K562 (cell line): ENCODE results near the gene IBA57. TPM values are rescaled to one million over a fixed set of nuclear protein-coding genes. Genes with fewer than 3 reads are reported as not detected.

Experiments
- ETV5 ChIP-seq: sonication (generic); formaldehyde crosslinking; IDR thresholded peaks from 2 replicates; pipeline ENCODE4 v1.4.0; 2020; ENCODE audit warnings: low read depth, mild to moderate bottlenecking, missing genetic modification reagents
- ETV6 ChIP-seq, 3 experiments: fragments of 150-350 bp in 1 of 3; sonication (generic) in 1 of 3; formaldehyde crosslinking in 1 of 3; IDR thresholded peaks; 2 replicates each; pipeline versions ENCODE4 v1.6.1 to v1.8.0; 2014 to 2022; ENCODE audit warnings: borderline replicate concordance in 2 of 3, low read depth in 2 of 3, antibody characterized with exemption in 1 of 3, low read length in 1 of 3, mild to moderate bottlenecking in 1 of 3, missing genetic modification reagents in 1 of 3
- KDM4B ChIP-seq, 2 experiments: fragments of 450-650 bp in 1 of 2; sonication (generic) in 1 of 2; IDR thresholded peaks; 2 replicates each; pipeline ENCODE4 v1.6.1; 2016 to 2017; ENCODE audit warnings: borderline replicate concordance in 2 of 2, antibody characterized with exemption in 1 of 2, low read depth in 1 of 2, mild to moderate bottlenecking in 1 of 2
- SRSF3 ChIP-seq: fragments of 200-400 bp; formaldehyde crosslinking; IDR thresholded peaks from 2 replicates; pipeline ENCODE4 v1.6.1; 2016; ENCODE audit warnings: mild to moderate bottlenecking, low read length, moderate library complexity; ENCODE audit not compliant: insufficient read depth
- TCF7 ChIP-seq: sonication (generic); IDR thresholded peaks from 2 replicates; pipeline ENCODE4 v1.6.1; 2016; ENCODE audit warnings: antibody characterized with exemption, borderline replicate concordance
- ZNF41 ChIP-seq: fragments of 250-450 bp; sonication (Bioruptor Pico); conservative IDR thresholded peaks from 2 replicates; pipeline ENCODE4 v1.4.0; 2020; ENCODE audit warnings: mild to moderate bottlenecking
- polyA plus RNA-seq, 8 experiments: library from polyadenylated mRNA; depleted of rRNA in 4 of 8; stranded (reverse) in 5 of 8; unstranded in 3 of 8; fragments of >200 nt; fragmentation: Nextera tagmentation in 2 of 8; fragmentation: Illumina TruSeq in 1 of 8; extraction: Ambion mirVana in 2 of 8; extraction: Trizol in 1 of 8; gene quantifications; 2 replicates each; pipeline versions ENCODE4 v1.2.1 to v1.2.3, GENCODE V29; 2011 to 2014; ENCODE audit warnings: inconsistent platforms in 1 of 8, missing spikeins in 1 of 8
- total RNA-seq, 7 experiments: library from RNA; depleted of rRNA in 6 of 7; stranded (reverse); fragments of >200 nt in 6 of 7; fragmentation: Illumina TruSeq in 2 of 7; extraction: Trizol in 2 of 7; gene quantifications; 2 replicates each; pipeline versions ENCODE4 v1.2.1 to v1.2.3, GENCODE V29; 2011 to 2021; ENCODE audit warnings: low replicate concordance in 1 of 7
- TF ChIP-seq, protein P1 (sequence below), 2 experiments: fragments of 200-800 bp in 1 of 2; sonication (Bioruptor generic) in 1 of 2; sonication (generic) in 1 of 2; formaldehyde crosslinking in 1 of 2; IDR thresholded peaks in 1 of 2; conservative IDR thresholded peaks in 1 of 2; 2 replicates each; pipeline versions ENCODE4 v1.5.0 to v1.6.1; 2016 to 2020; ENCODE audit warnings: missing compliant biosample characterization in 1 of 2, missing genetic modification characterization in 1 of 2, missing genetic modification reagents in 1 of 2
- TF ChIP-seq, protein P2 (sequence below): sonication (generic); IDR thresholded peaks from 2 replicates; pipeline ENCODE4 v1.6.1; 2016
- TF ChIP-seq, protein P3 (sequence below): fragments of 250-450 bp; sonication (Bioruptor Pico); IDR thresholded peaks from 2 replicates; pipeline ENCODE4 v1.5.0; 2021; ENCODE audit warnings: mild to moderate bottlenecking, borderline replicate concordance
- TF ChIP-seq, protein P4 (sequence below), 2 experiments: fragments of 150-350 bp in 1 of 2; IDR thresholded peaks; 2 replicates each; pipeline ENCODE4 v1.6.1; 2012 to 2016; ENCODE audit warnings: low read depth in 2 of 2, low read length in 2 of 2, mild to moderate bottlenecking in 1 of 2, moderate library complexity in 1 of 2
- TF ChIP-seq, protein P5 (sequence below): fragments of 250-450 bp; sonication (Bioruptor Pico); IDR thresholded peaks from 2 replicates; pipeline ENCODE4 v1.8.0; 2021; ENCODE audit warnings: moderate library complexity, mild to moderate bottlenecking, inconsistent platforms
- TF ChIP-seq, protein P6 (sequence below): fragments of 450-650 bp; IDR thresholded peaks from 2 replicates; pipeline ENCODE4 v1.7.0; 2016; ENCODE audit warnings: borderline replicate concordance

Gene IBA57
- total and polyA plus RNA-seq, 9 of the 15 experiments (the other 6 are each of a cell fraction or from before 2014, with no cell fraction given) = 0.77 to 15.5 (median 2.7) TPM

DNA sequence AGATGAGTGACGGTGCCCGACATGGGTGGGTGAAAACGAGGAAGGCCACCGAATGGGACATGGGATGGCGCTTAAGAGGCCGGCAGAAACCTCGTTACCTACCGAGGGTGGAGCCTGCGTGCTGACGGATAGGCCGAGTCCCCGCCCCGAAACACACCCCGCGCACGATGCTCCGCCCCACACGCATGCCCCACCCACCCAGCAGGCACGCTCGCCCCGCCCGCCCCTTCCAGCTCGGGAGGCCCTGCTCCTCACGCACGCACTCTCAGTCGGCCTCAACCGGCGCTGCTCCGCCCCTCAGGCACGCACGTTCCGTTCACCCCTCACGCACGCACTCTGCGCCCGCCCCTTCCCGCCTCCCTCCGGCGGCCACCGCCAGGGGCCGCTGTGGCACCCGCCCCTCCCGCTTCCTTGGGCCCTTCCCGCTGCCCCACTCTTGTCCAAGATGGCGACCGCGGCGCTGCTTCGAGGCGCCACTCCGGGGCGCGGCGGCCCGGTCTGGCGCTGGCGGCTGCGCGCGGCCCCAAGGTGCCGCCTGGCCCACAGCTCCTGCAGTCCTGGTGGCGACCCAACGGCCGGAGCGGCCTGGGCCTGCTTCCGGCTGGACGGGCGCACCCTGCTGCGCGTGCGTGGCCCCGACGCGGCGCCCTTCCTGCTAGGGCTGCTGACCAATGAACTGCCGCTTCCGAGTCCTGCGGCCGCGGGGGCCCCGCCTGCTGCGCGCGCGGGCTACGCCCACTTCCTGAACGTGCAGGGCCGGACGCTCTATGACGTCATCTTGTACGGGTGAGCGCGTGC lies at the start of gene IBA57 (continued):
- TF ChIP-seq, protein P1, sequence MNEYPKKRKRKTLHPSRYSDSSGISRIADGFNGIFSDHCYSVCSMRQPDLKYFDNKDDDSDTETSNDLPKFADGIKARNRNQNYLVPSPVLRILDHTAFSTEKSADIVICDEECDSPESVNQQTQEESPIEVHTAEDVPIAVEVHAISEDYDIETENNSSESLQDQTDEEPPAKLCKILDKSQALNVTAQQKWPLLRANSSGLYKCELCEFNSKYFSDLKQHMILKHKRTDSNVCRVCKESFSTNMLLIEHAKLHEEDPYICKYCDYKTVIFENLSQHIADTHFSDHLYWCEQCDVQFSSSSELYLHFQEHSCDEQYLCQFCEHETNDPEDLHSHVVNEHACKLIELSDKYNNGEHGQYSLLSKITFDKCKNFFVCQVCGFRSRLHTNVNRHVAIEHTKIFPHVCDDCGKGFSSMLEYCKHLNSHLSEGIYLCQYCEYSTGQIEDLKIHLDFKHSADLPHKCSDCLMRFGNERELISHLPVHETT (CRISPR knock-in tag; conservative IDR thresholded peaks at IDR 0.05 in 1 of 2, IDR thresholded peaks at IDR 0.05 in 1 of 2) = peak in 1 of 2 experiments; percentile 96; a peak in 2 of 4 replicates
- TF ChIP-seq, protein P2, sequence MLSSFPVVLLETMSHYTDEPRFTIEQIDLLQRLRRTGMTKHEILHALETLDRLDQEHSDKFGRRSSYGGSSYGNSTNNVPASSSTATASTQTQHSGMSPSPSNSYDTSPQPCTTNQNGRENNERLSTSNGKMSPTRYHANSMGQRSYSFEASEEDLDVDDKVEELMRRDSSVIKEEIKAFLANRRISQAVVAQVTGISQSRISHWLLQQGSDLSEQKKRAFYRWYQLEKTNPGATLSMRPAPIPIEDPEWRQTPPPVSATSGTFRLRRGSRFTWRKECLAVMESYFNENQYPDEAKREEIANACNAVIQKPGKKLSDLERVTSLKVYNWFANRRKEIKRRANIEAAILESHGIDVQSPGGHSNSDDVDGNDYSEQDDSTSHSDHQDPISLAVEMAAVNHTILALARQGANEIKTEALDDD = no peak
- TF ChIP-seq ZNF41 (CRISPR knock-in tag) = 0 out of 2 replicates have a peak, but pooled peaks have one; percentile 10
- no peak for TF ChIP-seq SRSF3
- peak in 1 of 2 experiments; percentile 70; a peak in 1 of 4 replicates for TF ChIP-seq KDM4B (IDR thresholded peaks at IDR 0.05; ENCODE audit: borderline replicate concordance in 2 of 2, low read depth in 1 of 2)
- 0 out of 2 replicates have a peak, but pooled peaks have one; percentile 14 for TF ChIP-seq ETV5 (CRISPR knock-in tag)
- TF ChIP-seq, protein P3, sequence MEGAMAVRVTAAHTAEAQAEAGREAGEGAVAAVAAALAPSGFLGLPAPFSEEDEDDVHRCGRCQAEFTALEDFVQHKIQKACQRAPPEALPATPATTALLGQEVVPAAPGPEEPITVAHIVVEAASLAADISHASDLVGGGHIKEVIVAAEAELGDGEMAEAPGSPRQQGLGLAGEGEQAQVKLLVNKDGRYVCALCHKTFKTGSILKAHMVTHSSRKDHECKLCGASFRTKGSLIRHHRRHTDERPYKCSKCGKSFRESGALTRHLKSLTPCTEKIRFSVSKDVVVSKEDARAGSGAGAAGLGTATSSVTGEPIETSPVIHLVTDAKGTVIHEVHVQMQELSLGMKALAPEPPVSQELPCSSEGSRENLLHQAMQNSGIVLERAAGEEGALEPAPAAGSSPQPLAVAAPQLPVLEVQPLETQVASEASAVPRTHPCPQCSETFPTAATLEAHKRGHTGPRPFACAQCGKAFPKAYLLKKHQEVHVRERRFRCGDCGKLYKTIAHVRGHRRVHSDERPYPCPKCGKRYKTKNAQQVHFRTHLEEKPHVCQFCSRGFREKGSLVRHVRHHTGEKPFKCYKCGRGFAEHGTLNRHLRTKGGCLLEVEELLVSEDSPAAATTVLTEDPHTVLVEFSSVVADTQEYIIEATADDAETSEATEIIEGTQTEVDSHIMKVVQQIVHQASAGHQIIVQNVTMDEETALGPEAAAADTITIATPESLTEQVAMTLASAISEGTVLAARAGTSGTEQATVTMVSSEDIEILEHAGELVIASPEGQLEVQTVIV (CRISPR knock-in tag) = peak; percentile 27; the same call in 1 of the 2 replicates
- TF ChIP-seq TCF7 = peak; percentile 83; the same call in 1 of the 2 replicates
- TF ChIP-seq, protein P4, sequence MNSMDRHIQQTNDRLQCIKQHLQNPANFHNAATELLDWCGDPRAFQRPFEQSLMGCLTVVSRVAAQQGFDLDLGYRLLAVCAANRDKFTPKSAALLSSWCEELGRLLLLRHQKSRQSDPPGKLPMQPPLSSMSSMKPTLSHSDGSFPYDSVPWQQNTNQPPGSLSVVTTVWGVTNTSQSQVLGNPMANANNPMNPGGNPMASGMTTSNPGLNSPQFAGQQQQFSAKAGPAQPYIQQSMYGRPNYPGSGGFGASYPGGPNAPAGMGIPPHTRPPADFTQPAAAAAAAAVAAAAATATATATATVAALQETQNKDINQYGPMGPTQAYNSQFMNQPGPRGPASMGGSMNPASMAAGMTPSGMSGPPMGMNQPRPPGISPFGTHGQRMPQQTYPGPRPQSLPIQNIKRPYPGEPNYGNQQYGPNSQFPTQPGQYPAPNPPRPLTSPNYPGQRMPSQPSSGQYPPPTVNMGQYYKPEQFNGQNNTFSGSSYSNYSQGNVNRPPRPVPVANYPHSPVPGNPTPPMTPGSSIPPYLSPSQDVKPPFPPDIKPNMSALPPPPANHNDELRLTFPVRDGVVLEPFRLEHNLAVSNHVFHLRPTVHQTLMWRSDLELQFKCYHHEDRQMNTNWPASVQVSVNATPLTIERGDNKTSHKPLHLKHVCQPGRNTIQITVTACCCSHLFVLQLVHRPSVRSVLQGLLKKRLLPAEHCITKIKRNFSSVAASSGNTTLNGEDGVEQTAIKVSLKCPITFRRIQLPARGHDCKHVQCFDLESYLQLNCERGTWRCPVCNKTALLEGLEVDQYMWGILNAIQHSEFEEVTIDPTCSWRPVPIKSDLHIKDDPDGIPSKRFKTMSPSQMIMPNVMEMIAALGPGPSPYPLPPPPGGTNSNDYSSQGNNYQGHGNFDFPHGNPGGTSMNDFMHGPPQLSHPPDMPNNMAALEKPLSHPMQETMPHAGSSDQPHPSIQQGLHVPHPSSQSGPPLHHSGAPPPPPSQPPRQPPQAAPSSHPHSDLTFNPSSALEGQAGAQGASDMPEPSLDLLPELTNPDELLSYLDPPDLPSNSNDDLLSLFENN (IDR thresholded peaks at IDR 0.05; ENCODE audit: low read depth in 2 of 2, low read length in 2 of 2) = peak in 1 of 2 experiments; percentile 53; a peak in 1 of 4 replicates
- TF ChIP-seq, protein P5, sequence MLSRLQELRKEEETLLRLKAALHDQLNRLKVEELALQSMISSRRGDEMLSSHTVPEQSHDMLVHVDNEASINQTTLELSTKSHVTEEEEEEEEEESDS (CRISPR knock-in tag) = no peak
- TF ChIP-seq, protein P6, sequence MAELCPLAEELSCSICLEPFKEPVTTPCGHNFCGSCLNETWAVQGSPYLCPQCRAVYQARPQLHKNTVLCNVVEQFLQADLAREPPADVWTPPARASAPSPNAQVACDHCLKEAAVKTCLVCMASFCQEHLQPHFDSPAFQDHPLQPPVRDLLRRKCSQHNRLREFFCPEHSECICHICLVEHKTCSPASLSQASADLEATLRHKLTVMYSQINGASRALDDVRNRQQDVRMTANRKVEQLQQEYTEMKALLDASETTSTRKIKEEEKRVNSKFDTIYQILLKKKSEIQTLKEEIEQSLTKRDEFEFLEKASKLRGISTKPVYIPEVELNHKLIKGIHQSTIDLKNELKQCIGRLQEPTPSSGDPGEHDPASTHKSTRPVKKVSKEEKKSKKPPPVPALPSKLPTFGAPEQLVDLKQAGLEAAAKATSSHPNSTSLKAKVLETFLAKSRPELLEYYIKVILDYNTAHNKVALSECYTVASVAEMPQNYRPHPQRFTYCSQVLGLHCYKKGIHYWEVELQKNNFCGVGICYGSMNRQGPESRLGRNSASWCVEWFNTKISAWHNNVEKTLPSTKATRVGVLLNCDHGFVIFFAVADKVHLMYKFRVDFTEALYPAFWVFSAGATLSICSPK = no peak
- 0 out of 4 replicates have a peak, but pooled peaks of 1 of the 2 experiments have one; percentile 21 for TF ChIP-seq ETV6 (IDR thresholded peaks at IDR 0.05; ENCODE audit: borderline replicate concordance in 1 of 2, low read depth in 2 of 2, low read length in 1 of 2)
- TF ChIP-seq ETV6 (CRISPR knock-in tag; IDR thresholded peaks at IDR 0.05; ENCODE audit: borderline replicate concordance) = peak; percentile 86; the same call in 1 of the 2 replicates
